HG02885 (cell line): ENCODE results near the gene RPIA.
"Not testable (repeated sequence)": the region's sequence is repeated elsewhere in the genome, so short reads cannot be mapped to it uniquely, and the experiment has no call there.

Experiments
- ATAC-seq: cut with Tn5 transposase; IDR thresholded peaks from one replicate; pipeline ENCODE4 v1.9.1; 2021; ENCODE audit warnings: mild to moderate bottlenecking; ENCODE audit not compliant: unreplicated experiment, poor library complexity

RPIA gene

GRCh38 chr2:88729061-88729745, 37.7 kb downstream of the RPIA start:
- no peak for ATAC-seq

DNA sequence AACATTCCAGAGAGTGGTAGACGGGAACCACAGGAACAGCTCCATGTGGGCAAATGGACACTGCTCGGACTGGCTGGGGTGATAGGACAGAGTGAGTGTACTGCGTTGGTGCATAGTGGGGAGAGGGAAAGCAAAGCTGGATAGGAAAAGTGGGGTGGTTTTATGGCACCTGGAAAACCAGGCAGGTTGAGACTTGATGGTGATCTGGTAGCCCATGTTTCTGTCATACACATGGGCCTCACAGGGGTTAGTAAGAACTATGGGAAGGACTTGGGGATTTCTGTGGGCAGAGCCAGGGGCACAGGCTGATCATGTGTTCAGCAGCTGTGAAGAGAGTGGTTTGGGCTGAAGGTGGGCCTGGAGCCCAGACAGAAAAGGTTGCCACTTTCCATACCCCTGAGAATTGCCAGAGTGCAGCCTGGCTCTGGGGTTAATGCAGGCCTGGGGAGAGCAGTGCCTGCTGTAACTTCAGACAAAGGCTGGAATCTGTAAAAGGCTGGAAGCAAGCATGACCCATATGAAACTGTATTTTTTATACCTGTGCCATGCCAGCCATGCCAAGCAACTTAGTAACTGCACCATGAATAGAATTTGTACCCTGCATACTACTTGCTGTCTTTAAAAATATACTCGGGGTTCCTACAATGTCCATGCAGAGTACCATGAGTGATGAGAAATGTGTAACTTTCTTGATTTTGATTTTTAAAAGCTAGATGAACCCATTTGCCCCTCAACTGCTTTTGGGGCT, 41.9 kb downstream of the RPIA start:
- ATAC-seq: no peak

GRCh38 chr2:88735133-88735532, 43.7 kb downstream of the RPIA start:
- ATAC-seq: no peak

GRCh38 chr2:88735853-88736252, 44.4 kb downstream of the RPIA start:
- no peak for ATAC-seq

DNA sequence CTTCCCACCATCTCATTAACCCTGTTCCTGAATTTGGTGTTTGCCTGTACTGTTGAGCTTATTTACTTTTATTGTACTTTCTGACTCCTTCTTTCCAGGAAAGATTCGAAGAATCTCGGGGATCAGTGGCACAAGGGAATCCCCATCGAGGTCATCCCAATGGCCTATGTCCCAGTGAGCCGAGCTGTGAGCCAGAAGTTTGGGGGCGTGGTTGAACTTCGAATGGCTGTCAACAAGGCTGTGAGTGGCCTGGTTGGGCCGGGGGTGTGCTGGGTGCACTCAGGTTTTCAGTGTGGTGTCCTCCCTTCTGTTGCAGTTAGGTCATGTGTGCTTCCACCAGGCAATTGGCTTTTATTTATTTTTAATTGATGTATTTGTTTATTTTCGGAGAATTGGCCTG, 45.0 kb downstream of the RPIA start:
- no peak for ATAC-seq

GRCh38 chr2:88737385-88737784, 45.9 kb downstream of the RPIA start:
- ATAC-seq: no peak

GRCh38 chr2:88738271-88738670, 46.8 kb downstream of the RPIA start:
- ATAC-seq: no peak

GRCh38 chr2:88739985-88740600, 48.6 kb downstream of the RPIA start:
- ATAC-seq: peak; percentile 89

GRCh38 chr2:88746929-88747490, 55.5 kb downstream of the RPIA start:
- no peak for ATAC-seq

GRCh38 chr2:88747990-88748389, 56.5 kb downstream of the RPIA start:
- ATAC-seq: no peak

DNA sequence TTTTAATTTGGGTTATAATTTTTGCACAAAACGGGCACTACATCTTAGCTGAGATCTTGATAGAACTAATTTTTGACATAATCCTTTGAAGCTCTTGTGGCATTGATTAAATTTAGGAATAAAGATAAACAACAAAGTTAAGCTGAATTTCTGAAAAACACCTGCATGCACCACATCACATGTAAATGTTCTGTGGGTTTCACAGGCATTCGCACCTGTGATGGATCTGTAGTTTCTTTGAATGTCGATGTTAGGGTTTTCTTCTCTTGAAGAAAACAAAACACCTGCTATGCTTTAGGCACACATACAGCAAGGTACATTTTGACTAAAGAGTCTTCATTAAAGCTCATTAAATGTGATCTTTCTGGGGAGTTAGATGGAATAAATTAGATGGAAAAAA, 60.3 kb downstream of the RPIA start:
- no peak for ATAC-seq

- ATAC-seq: peak; percentile 97
Measured at GRCh38 chr2:88753833-88754584, 62.5 kb downstream of the RPIA start.

DNA sequence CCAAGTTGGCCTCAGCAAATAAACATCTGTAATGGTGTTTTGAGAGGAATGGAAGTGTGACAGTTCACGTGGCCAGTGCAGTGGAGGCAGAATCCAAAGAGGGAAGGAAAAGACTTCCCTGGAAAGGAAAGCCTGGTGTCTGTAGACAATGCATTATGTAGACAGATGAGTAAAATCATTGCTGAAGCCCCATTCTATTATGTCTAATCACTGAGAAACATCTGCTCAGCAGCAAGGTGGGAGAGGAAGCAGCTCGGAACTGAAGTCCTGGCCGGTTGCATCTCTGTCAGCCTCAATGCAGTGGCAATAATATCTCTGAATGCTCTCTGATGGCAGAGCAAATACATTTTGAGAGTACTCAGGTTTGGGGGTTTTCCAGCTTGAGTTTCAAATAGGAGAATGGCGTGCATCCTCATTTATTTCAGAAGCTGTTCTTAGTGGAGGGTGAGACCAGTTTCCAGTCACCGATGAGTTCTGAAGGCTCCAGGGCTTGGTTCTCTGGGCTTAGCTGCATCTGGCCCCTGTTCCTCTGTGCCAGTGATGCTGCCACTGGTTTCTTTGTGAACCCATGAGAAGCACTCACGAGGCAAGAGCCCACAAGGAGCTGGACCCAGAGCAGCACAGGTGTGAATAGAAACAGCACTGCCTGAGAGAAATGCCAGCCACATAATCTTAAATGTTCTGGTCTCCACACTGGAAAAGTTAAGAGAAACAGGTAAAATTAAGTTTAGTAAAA, 63.3 kb downstream of the RPIA start:
- peak; percentile 31 for ATAC-seq

DNA sequence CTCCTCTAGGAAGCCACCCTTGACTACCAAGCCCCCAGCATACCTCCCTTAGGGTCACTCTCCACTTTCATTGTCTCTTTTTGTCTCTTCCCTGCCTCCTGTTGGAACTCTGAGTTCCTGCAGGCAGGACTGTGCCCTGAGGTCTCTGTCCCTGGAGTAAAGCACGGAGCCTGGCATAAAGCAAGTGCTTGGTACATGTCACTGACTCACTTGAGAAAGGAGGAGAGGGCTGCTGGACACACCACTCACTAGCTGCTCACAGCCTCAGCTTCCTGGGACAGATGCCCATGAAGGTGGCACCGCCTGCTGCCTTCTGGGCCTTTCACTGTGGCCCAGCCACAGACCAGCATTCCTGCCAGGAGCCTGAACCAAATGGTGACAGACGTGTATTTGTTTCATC, 64.4 kb downstream of the RPIA start:
- ATAC-seq: no peak

DNA sequence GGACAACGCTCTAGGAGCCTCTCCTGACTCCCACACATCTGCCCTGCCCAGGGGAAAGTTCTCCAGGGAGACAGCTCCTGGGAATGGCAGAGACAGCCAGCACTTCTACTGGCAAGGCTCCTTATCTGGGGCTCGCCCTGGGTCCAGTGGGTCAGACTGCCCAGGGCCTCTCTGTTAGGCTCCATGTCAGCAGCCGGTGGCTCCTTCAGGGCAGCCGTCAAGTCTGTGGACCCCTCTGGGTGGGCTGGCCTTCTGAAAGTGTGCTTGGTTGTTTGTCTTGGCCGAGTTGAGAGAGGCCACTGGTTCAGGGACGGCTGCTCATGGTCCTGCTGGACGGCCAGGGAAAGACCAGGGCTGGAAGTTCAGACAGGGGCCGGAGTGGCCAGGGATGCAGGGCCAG, 65.6 kb downstream of the RPIA start:
- ATAC-seq: no peak

DNA sequence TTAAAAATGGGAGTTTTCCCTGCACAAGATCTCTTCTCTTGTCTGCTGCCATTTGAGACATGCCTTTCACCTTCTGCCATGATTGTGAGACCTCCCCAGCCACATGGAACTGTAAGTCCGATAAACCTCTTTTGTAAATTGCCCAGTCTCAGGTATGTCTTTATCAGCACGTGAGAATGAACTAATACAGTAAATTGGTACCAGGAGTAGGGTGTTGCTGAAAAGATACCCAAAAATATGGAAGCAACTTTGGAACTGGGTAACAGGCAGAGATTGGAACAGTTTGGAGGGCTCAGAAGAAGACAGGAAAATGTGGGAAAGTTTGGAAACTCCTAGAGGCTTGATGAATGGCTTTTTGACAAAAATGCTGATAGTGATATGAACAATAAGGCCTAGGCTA, 67.2 kb downstream of the RPIA start:
- ATAC-seq: not testable (repeated sequence)

GRCh38 chr2:88760819-88761598, 69.5 kb downstream of the RPIA start:
- no peak for ATAC-seq

GRCh38 chr2:88764141-88764849, 72.8 kb downstream of the RPIA start:
- ATAC-seq: no peak

DNA sequence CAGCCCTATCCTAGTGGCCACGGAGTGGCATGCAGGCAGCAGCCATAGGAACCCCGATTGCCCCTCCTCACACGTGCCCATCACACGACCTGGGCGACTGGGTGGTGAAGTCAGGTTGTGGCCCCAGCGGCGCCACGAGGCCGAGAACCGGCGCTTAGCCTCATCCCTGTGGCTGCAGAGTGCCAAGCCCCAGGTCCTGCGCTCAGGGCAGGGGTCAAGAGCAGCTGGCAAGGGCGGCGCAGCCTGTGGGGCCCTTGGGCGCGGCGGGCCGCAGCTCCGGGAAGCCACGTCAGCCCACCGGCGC, 73.3 kb downstream of the RPIA start:
- ATAC-seq: peak; percentile 8
